ENCODE measurements around the gene COL9A3. TPM values are rescaled to one million over a fixed set of nuclear protein-coding genes. Genes with fewer than 3 reads are reported as not detected.

The COL9A3 gene
- total and polyA plus RNA-seq, 2 of the 8 experiments (the other 6 are each of a cell fraction or from before 2014, with no cell fraction given): 21.7 to 80.1 TPM

DNA sequence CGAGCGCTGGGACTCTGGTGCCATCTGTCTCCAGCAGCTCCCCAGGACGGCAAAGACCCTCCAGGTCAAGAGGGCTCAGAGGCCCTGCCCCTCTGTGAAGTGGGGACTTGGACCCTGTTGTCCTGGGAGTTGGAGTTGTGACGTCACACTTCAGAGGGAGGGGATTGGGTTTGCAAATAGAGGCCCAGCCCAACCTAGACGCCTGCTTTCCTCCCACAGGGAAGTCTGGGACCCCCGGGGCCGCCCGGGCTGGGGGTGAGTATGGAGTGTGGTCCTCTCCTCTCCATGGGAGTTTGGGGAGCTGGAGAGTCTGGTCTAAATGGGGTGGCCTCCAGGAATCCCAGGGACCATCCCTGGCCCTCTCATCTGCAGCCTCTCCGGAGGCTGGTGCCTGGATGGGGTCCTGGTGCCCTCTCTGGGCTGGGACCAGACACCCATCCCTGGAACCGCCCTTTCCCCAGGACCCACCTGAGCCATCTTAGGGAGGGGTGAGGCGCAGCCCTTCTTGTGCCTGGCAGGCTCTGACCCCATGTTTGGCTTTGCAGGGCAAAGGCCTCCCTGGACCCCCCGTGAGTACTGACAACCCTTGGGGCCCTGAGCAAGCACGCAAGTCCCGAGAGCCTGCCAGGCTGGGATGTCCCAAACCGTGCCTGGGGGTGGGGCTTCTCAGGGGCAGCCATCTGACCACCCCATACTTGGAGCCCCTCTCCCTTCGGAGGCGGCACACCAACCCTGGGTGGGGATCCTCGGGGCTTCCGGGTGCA is 4.3 kb downstream of the COL9A3 start:
- peaks cover 0 to 8% (median 2%) of the 10 kb centered on the region in 4 experiments; a peak in 2 of 7 replicates for H3K27me3 ChIP-seq (replicated peaks in 1 of 4; ENCODE audit: control insufficient read depth in 3 of 4, extremely low read depth in 1 of 4, insufficient read depth in 3 of 4, low read length in 3 of 4)
- H4K5ac ChIP-seq (ENCODE audit: insufficient read length, low read depth, low read length): no peak overlapping the region
- no peak overlapping the region for H4K91ac ChIP-seq (replicated peaks; ENCODE audit: insufficient read length, low read length)
- no peaks in the 10 kb centered on the region; a peak in 2 of 8 replicates for H3K36me3 ChIP-seq (ENCODE audit: control insufficient read depth in 2 of 4, insufficient read depth in 4 of 4, low read length in 3 of 4)
- H3K9me3 ChIP-seq (ENCODE audit: insufficient read depth in 2 of 2, low read depth in 1 of 2, low read length in 1 of 2): no peaks in the 10 kb centered on the region
- no peak overlapping the region for H4K8ac ChIP-seq (ENCODE audit: extremely low read depth, insufficient read depth, low read length)
- 90% methylated on average over 18 of the region's 19 CpGs; no CpG with 5 or more reads in 1 of the 2 experiments for WGBS, 2 experiments (ENCODE audit: extremely low coverage in 1 of 2, insufficient coverage in 1 of 2, insufficient read length in 1 of 2, insufficient replicate concordance in 2 of 2, low coverage in 1 of 2, low lambda C conversion rate in 2 of 2, missing lambda C conversion rate in 1 of 2)
- no peak overlapping the region for H2BK20ac ChIP-seq (ENCODE audit: low read length)
- POLR2A ChIA-PET (ENCODE audit: partially characterized antibody): no interaction called here
- no peak overlapping the region for H2BK5ac ChIP-seq (ENCODE audit: low read depth, low read length)
- H3K56ac ChIP-seq (replicated peaks; ENCODE audit: insufficient read length, low read depth, low read length): no peak overlapping the region
- no peak overlapping the region for H3K4ac ChIP-seq (replicated peaks; ENCODE audit: insufficient read length, low read depth, low read length)
- no peak overlapping the region for H3K18ac ChIP-seq (ENCODE audit: extremely low read depth, low read length)
- H2BK15ac ChIP-seq (ENCODE audit: low read length): no peak overlapping the region
- H3K23me2 ChIP-seq (ENCODE audit: low read depth, low read length): peaks cover 7% of the 10 kb centered on the region
- DNase-seq (ENCODE audit: low read depth in 1 of 2, low spot score in 2 of 2) (no peak), FAIRE-seq (no peak)
- H3K79me2 ChIP-seq (ENCODE audit: control insufficient read depth in 1 of 2, insufficient read depth in 2 of 2, low read length in 2 of 2): no peaks in the 10 kb centered on the region
- peaks cover 0 to 27% (median 13%) of the 10 kb centered on the region in 4 experiments; a peak in 5 of 7 replicates for H3K4me1 ChIP-seq (replicated peaks in 1 of 4; ENCODE audit: control insufficient read depth in 3 of 4, insufficient read depth in 4 of 4, low read length in 3 of 4)
- no peak overlapping the region for H3K4me2 ChIP-seq (ENCODE audit: insufficient read depth in 1 of 2, low read depth in 2 of 2, low read length in 2 of 2)
- H3K79me1 ChIP-seq (ENCODE audit: low read depth, low read length): no peaks in the 10 kb centered on the region
- no peak overlapping the region for H2BK120ac ChIP-seq (replicated peaks; ENCODE audit: low read depth, low read length)
- no peak overlapping the region for H3K14ac ChIP-seq (ENCODE audit: insufficient read length)
- no peak overlapping the region for H3K27ac ChIP-seq (ENCODE audit: low read depth, low read length)
- H2AFZ ChIP-seq (ENCODE audit: low read length): no peak overlapping the region
- no peak overlapping the region for H3K23ac ChIP-seq (ENCODE audit: insufficient read length)
- no peak overlapping the region for H3K9ac ChIP-seq (replicated peaks in 1 of 4; ENCODE audit: extremely low read depth in 1 of 4, low read depth in 3 of 4, low read length in 3 of 4)
- no peak overlapping the region for H3K4me3 ChIP-seq (ENCODE audit: extremely low read depth in 1 of 4, insufficient read depth in 2 of 4, low read depth in 3 of 4, low read length in 4 of 4)
- H2AK5ac ChIP-seq (ENCODE audit: low read depth, low read length): no peak overlapping the region
- peaks cover 6 to 8% of the 10 kb centered on the region in 2 experiments for H4K20me1 ChIP-seq (replicated peaks in 1 of 2; ENCODE audit: control insufficient read depth in 1 of 2, insufficient read depth in 2 of 2, low read length in 2 of 2)
- CTCF ChIA-PET (ENCODE audit: partially characterized antibody): interaction anchor here (0.8 to 3.2 kb wide), 4 partner anchors 11 to 188 kb away, joined by 3 to 22 read pairs (median 4); no protein-coding TSS in a partner anchor
- H2BK12ac ChIP-seq (ENCODE audit: low read depth, low read length): no peak overlapping the region
- TF ChIP-seq BRCA1 (IDR thresholded peaks at IDR 0.05; ENCODE audit: low read depth, low read length): no peak
- TF ChIP-seq CBX8 (IDR thresholded peaks at IDR 0.05; ENCODE audit: borderline replicate concordance, low read depth, low read length): no peak
- no peak for TF ChIP-seq NRF1 (IDR thresholded peaks at IDR 0.05; ENCODE audit: low read depth, low read length)
- TF ChIP-seq TAF1 (IDR thresholded peaks at IDR 0.05; ENCODE audit: low read depth, low read length): no peak
- no peak for TF ChIP-seq RXRA (IDR thresholded peaks at IDR 0.05; ENCODE audit: insufficient read depth, low read depth, low read length)
- TF ChIP-seq E2F6 (IDR thresholded peaks at IDR 0.05): no peak
- TF ChIP-seq EGR1 (IDR thresholded peaks at IDR 0.05; ENCODE audit: borderline replicate concordance, low read depth, low read length): no peak
- no peak for TF ChIP-seq YY1 (IDR thresholded peaks at IDR 0.05; ENCODE audit: low read depth, low read length)
- TF ChIP-seq SAP30 (IDR thresholded peaks at IDR 0.05; ENCODE audit: insufficient read depth, insufficient replicate concordance, low read length): no peak
- no peak for TF ChIP-seq TCF12 (IDR thresholded peaks at IDR 0.05; ENCODE audit: low read depth, low read length)
- TF ChIP-seq ATF3 (IDR thresholded peaks at IDR 0.05; ENCODE audit: insufficient read depth, low read depth, low read length): no peak

All from H1 (cell line).